COLO829 (cell line): ENCODE results near the gene TMEM44.

Experiments
- DNase-seq: peaks from one replicate; pipeline ENCODE4 v3.0.0; 2012; ENCODE audit warnings: low spot score

Gene TMEM44, protein sequence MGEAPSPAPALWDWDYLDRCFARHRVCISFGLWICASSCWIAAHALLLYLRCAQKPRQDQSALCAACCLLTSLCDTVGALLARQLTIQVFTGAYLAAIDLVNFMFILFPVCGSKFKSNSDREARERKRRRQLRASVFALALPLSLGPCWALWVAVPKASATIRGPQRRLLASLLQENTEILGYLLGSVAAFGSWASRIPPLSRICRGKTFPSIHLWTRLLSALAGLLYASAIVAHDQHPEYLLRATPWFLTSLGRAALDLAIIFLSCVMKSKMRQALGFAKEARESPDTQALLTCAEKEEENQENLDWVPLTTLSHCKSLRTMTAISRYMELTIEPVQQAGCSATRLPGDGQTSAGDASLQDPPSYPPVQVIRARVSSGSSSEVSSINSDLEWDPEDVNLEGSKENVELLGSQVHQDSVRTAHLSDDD

DNA sequence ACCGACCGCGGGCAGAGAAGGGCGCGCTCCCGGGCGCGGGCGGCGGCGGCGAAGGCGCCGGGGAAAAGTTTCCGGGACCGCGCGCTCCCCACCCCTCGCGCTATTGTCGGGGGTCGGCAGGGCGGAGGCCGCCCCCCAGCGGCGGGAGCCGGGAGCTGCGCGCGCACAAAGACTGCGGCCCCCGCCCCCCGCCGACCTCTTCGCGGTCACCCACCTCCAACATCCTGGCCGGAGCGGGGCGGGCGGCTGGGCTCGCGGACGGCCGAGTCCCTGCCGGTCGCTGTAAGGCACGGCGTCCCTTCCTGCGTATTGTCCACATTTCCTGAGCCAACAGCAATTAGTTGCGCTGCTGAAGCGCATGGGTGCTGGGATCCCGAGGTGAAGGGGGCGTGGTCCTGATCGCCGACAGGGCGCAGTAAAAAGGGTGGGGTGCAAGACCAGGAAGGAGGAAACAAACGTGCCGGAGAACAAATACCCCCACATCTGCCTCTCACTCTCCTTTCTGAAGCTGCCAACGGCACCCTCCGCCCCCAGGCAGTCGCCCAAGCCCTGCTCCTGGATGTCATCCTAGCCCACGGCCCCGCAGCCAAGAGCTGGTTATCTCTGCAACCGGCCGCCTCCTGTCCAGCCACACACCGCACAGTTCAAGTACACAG lies at the start of gene TMEM44:
Gene TMEM44, minus strand, starts transcription at position 71 of the 656 bp plus-strand sequence. CDS start 204 bp downstream, outside the sequence.
- DNase-seq: peak; percentile 72

DNA sequence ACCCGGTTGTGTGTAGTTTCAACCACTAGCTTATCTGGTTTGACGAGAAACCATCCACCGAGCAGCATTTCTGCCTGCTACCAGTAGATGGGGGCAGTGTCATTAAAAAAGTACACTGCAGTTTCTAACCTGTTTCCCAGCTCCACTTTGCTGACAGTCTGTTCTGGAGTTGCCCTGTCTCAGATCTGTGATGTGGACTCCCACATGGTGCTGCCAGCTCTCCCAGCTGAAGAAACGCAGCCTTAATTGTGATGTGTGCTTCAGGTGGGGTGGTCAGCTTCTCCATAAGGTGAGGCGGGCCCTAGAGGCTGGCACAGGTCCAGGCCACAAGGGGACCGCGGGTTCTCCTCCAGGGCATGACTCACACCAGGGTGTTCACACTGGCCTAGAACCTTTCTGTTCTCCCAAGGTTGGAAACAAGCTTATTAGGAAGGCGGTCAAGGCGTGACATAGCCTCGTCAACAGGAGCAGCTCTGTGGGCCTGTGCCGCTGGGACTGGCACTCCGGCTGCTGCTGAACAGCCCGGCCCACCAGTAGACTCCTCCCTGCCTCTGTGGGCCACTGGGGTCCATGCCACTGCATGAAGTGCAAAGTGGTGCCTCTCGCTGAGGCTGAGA lies 49.6 kb upstream of the TMEM44 start:
- peak; percentile 98 for DNase-seq

DNA sequence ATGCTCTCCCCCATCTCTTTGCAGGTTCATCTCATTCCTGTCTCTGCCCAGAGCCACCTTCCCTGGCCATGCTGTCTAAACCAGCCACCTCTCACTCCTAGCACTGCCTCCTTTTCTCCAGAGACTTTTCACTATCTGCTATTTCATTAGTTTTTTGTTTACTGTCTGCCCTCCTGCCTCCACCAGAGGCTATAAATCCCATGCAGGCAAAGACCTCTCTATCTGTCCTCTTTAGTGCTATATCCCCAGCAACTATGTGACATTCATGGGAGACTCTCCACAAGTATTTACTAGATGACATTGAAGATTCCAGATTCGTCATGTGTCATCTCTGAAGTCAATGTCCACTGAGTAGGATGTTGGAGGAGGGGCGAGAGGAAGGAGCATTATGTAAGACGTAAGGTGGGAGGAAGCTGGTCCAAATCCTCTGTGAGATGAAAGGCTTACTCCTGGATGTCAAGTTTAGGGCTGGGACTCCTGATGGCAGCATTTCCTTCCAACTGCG lies 49.0 kb upstream of the TMEM44 start:
- DNase-seq: no peak

DNA sequence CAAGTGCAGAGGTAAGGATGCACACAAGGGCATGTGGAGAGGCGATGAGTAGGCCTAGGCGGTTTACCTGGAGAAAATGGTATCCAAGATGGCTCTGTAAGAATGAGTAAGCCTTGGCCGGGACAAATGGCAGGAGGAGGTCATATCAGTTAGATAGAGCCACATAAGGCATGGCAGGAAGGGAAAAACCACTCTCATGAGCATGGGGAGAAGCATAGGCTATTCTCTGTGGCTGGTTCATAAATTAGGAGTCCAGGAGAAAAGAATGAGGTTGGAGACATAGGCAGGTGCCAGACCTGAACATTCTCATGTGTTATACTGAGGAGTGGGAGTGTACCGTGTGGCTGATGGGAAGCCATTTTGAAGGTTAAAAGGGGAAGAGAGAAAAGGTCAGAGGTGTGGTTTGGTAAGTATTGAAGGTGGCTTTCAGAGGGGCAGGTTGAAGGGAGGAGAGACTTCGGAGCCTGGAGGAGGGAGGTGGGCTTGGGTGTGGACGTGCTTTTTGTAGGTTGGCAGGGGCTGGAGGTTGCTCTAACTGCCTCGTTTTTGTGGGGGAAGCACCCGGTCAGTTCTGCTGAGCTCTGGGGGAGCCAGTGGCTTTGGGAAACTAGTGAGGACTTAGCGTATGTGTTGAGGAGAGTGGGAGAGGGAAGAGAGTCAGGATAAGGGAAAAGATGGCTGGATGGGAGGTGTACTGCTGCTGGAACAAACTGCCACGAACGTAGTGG lies 47.8 kb upstream of the TMEM44 start:
- no peak for DNase-seq

DNA sequence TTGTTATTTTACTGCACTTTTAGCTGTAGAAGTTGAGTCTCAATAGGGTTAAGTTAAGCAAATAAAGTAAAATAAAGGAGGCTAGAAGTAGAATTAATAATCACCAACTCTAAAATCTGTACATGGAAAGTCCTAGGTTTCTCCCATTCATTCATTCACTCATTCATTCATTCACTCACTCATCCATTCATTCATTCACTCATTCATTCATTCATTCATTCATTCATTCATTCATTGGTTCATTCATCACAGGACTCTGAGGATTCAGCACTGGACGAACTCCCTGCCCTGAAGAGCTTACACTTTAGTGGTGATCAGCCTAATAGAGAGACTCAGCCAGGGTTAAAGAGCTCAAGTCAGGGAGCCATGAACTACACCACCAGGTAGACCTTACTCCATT lies 43.3 kb upstream of the TMEM44 start:
- DNase-seq: no peak

DNA sequence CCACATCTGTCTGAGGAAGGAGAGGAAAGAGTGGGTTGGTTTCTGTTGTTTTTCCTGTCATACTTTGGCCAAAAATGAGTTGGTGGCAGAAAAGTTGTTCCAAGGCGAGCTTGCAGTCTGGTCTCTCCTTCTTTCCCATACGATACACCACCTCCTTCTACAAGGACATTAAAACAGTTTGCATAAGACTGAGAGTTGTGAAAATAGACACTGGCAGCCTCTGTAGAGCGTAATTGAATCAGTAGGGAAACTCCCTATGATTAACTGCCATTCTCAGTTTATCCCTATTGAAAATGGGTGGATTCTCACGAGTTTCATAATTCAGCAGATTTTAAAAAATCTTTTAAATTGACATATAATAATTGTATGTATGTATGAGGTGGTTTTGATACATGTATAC lies 42.5 kb upstream of the TMEM44 start:
- no peak for DNase-seq

DNA sequence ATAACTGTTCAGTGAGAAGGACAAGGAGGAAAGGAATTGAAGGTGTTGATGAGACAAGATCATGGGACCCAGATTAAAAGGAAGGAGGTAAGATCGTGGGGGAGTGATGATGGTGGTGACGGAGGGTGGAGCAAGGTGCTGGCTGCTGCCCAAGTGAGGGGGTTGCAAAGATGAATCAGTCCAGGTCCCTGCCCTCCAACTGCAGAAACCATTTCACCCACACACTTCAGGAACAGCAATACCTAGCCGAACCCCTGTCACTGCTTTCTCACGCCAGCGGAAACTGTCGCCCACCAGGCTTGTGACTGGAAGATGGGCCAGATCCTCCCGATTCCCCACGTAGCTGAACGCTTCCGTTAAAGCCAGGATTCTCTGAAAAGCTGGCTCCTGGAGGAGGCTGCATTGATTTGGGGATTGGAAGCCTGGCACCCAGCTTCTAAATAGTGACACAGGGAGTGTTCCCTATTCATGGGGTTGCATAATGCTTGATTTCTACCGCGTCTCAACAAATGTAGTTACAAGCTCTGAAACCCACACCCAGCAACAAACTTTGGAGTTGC lies 41.9 kb upstream of the TMEM44 start:
- DNase-seq: no peak

DNA sequence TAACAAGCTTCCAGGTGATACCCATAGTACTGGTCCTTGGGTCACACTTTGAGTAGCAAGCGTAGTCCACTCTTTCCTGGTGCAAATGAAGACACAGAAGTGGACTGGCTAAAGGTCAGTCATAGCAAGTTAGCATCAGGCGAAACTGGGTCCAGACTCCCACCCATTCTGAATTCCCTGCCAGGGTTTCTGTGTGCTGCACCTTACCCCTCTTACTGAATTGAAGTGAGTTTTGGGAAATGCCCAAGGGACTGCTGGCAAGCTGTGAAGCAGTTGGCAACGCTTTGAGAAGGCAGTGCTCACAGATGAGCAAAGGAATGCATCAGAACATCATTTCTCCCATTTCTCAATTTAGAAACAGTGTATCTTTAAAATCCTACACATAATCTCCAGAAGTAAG lies 40.5 kb upstream of the TMEM44 start:
- DNase-seq: no peak

DNA sequence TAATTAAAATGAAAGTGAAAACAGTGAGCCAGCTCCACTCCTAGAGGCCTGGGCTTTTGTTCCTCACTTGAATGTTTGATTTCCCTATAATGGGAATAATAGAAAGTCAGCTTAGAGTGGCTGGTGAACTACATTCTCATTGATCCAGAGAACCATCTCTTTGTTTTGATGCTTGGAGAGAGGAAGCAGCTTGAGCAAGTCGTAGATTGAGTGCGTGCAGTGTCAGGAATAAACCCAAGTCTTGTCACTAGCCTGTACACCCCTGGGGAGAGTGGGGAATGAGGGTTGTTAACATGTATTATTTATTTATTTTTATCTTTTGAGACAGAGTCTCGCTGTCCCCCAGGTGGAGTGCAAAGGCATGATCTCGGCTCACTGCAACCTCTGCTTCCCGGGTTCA lies 39.7 kb upstream of the TMEM44 start:
- no peak for DNase-seq

DNA sequence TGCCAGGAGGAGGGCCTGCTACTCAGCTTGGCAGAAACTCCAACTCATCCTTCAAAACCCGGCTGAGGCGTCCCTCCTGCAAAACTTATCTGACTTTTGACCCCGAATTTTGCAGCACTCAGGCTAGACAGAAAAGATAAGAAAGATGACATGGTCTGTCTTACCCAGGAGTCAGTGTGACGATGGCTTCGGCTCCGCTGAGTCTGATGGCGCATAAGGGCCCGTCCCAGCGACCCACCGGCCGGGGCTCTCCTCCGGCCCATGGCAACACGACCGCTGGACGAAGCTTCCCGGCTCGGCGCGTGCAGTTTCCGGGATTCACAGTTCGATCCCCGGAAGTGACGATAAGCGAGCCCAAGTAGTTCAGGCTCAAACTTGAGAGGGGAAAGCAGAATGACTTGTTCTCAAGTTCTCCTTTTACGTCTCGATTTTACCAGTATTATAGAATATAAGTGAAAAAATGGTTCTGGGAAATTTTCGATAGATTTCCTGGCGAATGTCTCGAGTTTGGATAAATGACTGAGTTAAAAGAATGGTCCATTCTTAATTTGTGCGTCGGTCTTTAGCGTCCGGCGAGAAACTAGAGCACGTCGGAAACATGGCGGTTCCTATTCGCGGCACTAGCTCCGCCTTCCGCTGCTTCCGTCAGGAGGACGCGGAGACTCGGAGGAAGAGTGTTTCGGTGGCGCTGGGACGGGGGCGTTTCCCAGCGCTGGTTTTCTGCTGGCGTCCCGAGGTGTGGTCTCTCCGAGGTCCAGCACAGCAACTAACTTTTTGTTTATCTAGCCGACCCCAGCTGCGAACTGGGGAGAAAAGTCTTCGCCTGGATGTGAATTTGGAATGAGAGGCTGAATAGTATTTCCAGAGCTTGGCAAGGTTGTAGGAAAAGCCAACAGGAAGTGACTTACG lies 38.9 kb upstream of the TMEM44 start, which contains the start of gene LSG1:
Gene LSG1, minus strand, starts transcription at position 292 of the 909 bp plus-strand sequence. Its CDS starts 29 bp downstream, at position 263.
- peak; percentile 97 for DNase-seq

DNA sequence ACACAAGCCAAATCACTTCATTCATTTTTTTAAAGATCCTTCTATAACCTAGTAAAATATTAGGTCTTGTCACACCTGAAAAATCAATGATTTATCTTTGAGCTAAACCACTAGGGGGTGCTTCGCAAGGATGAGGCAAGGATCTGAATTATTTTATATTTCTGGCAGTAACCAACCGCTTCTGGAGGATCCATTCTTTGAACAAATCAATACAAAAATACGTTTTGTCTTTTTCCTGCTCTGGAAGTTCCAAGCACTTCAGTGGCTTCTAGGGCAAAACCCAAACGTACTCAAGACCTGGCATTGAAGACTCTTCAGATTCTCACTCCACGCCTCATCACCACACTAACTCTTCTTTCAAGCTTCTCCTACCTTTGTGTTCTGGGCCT lies 38.3 kb upstream of the TMEM44 start:
- DNase-seq: no peak

DNA sequence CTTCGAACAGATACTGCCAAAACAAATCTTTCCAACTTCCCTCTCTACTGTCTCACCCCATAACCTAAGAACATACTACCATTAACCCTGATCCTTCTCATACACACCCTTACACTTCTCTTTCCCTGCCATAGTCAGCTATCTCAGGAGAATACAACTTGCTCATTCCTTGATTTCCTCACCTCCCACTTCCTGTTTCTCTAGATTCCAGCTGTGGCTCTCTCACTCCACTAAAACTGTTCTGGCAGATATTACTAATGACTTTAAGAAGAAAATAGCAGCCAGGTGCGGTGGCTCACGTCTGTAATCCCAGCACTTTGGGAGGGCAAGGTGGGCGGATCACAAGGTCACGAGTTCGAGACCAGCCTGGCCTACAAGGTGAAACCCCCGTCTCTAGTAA lies 34.1 kb upstream of the TMEM44 start:
- no peak for DNase-seq

DNA sequence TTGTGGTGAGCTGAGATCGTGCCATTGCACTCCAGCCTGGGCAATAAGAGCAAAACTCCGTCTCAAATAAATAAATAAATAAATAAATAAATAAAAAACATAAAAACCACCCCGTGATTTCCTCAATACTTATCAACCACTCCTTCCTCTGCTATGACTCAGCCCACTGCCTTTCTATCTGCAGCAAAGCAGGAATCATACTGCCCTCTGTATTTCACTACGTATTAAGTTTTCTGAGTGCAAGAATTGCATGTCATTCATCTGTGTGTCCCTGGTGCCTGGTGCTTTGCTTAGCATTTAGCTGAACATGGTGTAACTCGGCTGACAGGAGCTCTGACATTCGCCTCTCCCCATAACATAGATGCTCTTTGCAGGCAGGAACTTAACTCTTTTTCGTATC lies 31.6 kb upstream of the TMEM44 start:
- DNase-seq: no peak

DNA sequence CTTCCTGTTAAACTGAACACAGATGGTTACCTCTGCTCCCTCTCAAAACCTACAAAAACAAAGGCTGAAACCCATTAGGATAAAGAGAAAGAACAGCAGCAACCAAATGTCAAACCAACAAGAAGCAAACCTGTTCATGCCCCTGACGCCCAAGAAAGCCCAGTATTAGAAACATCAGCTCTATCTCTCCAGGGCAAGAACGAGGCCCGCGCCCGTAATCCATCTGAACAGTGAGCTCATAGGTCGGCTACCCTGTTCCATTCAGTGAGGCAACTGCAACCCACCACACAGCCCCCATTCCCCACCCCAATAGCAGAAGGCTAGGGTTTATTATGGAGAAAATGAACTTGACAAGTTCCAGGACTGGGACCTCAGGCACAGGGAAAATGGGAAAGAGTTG lies 28.7 kb upstream of the TMEM44 start:
- DNase-seq: no peak

DNA sequence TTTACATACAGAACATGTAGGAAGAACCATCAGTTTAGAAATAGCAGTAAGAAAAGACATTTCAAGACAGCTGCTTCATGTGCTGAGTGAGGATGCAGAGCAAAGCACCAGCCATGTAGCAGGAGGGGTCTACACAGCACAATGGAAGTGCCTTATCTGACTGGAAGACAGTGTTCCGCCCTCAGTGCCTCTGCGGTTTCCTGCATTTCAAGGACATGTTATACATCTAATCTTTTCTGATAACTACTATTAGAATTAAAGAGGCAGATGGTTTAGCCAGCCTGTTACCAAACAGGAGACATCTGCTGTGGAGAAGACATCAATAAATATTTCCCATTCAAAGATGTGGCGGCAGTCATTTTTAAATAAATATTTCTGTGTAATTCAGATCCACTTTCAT lies 28.2 kb upstream of the TMEM44 start:
- DNase-seq: no peak

DNA sequence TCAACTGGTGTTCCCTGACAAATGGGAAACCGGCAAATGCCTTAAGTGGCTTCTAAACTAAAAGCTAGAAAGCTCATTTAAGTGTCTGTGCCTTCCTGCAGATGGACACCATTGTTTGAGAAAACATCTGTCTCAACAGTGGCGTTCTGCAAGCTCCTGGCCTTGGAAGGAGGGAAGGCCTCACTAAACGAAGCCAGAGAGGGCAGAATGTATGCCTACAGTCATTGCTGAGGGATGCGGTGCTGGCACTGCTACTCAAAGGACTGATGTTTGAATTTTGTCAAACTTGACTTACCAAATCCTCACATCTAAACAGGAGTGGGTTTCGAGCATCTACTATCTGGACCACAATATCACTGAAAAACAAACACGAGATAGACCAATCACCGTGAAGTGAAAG lies 26.6 kb upstream of the TMEM44 start:
- no peak for DNase-seq

DNA sequence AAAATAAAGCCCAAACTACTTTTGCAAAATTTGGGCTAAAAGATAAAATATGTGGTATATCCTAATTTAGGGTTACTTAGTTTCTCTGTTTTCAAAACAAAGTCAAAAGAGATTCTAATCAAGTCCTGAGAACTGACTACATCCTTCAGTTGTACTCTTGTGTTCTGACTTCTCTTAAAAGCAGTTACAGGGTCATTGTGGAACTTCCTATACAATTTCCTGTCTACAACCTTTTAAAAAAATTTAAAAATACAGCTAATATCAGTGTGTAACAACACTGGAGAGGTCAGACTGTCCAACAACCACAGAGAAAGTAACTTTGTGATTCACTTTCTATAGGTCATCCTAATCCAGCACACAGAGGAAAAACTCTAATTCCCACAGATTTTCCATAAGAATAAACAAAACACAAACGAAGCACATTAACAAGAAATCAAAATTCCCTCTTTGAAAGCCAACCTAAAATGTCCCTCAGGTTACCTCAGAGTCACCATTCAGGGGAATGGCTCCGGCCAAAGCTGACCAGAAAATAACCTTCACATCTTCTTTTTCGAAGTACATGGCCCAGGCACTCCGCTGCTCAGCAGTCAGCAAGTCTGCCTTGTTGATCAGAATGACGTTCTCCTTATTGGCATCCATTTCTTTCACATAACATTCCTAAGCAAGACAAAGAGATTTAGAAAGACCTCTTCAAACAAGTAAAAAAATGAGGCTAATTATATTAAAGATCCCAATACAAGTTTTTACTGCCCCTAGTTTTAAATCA lies 25.4 kb upstream of the TMEM44 start:
- no peak for DNase-seq

DNA sequence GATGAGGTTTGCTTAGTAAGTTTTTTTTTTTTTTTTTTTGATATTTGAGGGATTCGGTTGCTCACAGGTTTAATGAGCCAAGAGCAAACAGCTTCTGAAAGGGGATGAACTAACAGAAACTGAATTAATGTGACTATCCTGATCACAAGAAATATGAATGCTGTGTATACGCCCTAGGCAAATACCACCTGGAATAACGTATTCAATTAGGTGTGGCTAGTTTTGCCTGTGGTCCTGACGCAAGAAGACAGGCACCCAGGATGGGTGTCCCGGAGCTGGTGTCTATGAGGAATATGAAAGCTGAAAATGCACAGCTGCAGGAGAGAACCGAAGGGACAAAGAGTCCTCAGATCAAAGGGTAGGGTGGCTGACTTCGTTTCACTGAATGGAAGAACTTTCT lies 24.2 kb upstream of the TMEM44 start:
- DNase-seq: no peak

DNA sequence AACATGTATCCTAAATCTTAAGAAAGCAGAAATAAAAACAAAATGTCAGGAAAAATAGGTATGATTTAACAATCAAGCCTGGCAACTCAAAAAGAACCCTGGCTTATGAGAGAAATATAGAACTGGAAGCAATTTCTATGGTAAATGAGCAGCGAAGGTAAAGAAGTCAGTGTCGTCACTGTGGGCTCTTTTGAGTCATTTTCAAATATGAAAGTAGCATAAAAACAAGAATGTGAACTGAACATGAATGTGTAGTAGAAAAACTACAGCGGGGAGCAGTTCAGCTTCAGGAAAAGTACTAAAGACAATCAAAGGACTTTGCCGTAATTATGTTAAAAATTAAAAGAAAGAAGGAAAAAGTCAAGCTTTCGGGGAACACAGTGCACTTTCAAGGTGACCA lies 21.2 kb upstream of the TMEM44 start:
- no peak for DNase-seq

DNA sequence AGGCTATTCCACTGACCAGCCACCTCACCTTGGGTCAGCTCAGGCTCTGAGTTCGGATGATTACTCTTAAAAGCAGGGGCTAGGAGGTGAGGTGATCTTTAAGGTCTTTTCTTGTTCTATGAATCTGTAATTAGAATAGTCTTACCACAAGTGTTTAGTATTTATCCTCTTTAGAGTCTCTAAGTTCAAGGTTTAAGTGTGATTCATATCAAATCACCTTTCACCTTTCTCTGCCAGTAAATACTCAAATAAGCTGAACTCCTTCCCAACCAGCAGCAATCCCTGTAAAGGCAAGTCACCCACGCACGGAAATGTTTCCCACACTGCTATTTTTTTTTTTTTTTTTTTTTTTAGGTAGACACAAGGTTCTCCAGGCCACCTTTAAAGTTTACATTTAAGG lies 14.5 kb upstream of the TMEM44 start:
- DNase-seq: no peak
